Tibial artery (tissue), 4 donors: ENCODE measurements around the gene GALNT7.

Experiments used
- DNase-seq, 2 donors: peaks; one replicate each; pipeline ENCODE4 v3.0.0-alpha.2; 2019
- H3K27ac ChIP-seq, 2 donors: fragments of 200-600 bp; sonication (generic) in 1 of 2; 1 replicate in 1 of 2; 2 replicates in 1 of 2; pipeline ENCODE4 v1.5.1; 2018 to 2019; ENCODE audit warnings: mild to moderate bottlenecking in 1 of 2
- H3K27me3 ChIP-seq, 2 donors: fragments of 200-600 bp; sonication (generic) in 1 of 2; one replicate each; pipeline versions ENCODE4 v1.5.1 to v1.6.0; 2016 to 2019
- H3K36me3 ChIP-seq, 3 donors: fragments of 200-600 bp; sonication (generic) in 2 of 3; one replicate each; pipeline ENCODE4 v1.5.1; 2016 to 2019; ENCODE audit warnings: mild to moderate bottlenecking in 2 of 3
- H3K4me1 ChIP-seq, 4 donors: fragments of 200-600 bp; sonication (generic) in 2 of 4; 1 replicate in 3 of 4; 2 replicates in 1 of 4; pipeline ENCODE4 v1.5.1; 2016 to 2019
- H3K4me3 ChIP-seq, 2 donors: fragments of 200-600 bp; sonication (generic) in 1 of 2; 1 replicate in 1 of 2; 2 replicates in 1 of 2; pipeline ENCODE4 v1.5.1; 2018 to 2019; ENCODE audit warnings: mild to moderate bottlenecking in 2 of 2
- H3K9me3 ChIP-seq, 3 donors: fragments of 200-600 bp; sonication (generic) in 1 of 3; one replicate each; pipeline ENCODE4 v1.5.1; 2016 to 2019
- intact Hi-C: fragments of 100-400 bp; cut with DNase I; formaldehyde crosslinking; loops from one replicate; pipeline ENCODE4 v1.15.0; 2023; ENCODE audit warnings: low total_unique reads
- TF ChIP-seq, protein P1 (sequence below), 2 experiments: fragments of 200-600 bp in 1 of 2; fragments of 450-650 bp in 1 of 2; IDR thresholded peaks; one replicate each; pipeline ENCODE4 v1.5.1; 2017 to 2019; ENCODE audit warnings: antibody characterized with exemption in 2 of 2, mild to moderate bottlenecking in 1 of 2, moderate library complexity in 1 of 2

GALNT7 gene

DNA sequence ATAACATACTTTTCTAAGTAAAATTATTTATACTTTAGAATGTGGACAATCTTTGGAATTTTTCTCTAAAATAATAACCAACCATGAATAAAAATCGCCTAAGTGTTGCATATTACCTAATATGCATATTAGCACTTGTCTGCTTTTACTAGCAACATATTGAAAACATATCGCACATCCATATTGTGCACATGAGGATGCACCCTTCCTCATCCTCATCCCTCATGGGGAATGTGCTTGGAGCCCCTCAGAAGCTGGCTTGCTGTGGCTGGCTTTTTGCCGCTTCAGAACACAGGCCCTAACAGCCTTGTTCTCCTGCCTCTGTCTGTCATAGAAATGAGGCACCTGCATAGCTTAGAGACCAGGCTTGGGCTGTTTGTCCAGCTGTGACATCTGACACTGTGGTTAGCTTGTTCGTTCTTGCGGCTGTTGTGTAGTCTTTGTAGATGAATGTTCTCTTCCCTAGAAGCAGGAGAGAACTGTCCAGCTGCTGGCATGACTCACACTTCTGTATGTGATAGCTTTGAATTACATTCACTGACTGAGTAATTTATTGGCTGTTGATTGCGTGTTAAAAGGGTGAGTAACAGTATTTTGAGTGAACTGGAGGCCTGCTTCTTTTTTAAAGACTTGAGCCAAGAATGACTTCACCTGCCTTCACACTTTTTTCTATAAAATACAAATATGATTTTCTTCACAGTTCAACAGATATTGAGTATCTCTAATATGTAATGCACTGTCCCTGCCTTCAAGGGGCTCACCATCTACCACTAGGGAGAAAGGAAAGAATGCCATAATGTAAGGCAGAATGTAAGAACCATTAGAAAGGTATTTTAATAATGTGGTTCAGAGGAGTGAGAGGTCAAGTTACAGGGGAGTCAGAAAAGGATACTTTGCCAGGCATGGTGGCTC, 83.7 kb downstream of the GALNT7 start:
- DNase-seq = peak in 1 of 2 donors; percentile 66
- no peak overlapping the region for H3K4me3 ChIP-seq
- H3K27me3 ChIP-seq = no peaks in the 10 kb centered on the region
- intact Hi-C loops = no loop called here
- no peaks in the 10 kb centered on the region for H3K9me3 ChIP-seq
- no peak overlapping the region for H3K27ac ChIP-seq
- TF ChIP-seq, protein P1, sequence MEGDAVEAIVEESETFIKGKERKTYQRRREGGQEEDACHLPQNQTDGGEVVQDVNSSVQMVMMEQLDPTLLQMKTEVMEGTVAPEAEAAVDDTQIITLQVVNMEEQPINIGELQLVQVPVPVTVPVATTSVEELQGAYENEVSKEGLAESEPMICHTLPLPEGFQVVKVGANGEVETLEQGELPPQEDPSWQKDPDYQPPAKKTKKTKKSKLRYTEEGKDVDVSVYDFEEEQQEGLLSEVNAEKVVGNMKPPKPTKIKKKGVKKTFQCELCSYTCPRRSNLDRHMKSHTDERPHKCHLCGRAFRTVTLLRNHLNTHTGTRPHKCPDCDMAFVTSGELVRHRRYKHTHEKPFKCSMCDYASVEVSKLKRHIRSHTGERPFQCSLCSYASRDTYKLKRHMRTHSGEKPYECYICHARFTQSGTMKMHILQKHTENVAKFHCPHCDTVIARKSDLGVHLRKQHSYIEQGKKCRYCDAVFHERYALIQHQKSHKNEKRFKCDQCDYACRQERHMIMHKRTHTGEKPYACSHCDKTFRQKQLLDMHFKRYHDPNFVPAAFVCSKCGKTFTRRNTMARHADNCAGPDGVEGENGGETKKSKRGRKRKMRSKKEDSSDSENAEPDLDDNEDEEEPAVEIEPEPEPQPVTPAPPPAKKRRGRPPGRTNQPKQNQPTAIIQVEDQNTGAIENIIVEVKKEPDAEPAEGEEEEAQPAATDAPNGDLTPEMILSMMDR (IDR thresholded peaks at IDR 0.05) = no peak
- peaks cover 0 to 14% (median 8%) of the 10 kb centered on the region in 4 donors for H3K4me1 ChIP-seq
- H3K36me3 ChIP-seq = peaks cover 0 to 6% (median 0%) of the 10 kb centered on the region in 3 donors

DNA sequence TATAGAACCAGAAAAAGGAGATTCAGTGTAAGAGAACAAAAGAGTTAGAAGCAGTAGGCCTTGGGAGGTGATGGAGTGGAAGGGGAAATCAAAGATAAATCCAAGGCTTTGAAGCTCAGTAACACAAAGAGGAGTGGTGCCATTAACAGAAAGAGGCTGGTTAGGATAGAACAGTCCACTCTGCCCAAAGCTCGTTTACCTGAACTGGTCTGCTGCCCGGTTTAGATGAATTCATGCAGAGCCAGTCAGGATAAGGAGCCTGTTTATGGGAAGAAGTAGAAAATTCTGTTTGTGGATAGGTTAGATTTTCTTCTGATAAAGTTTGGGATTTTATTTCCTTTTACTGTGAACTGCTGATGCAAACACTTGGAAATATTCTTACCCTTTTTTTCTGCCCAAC, 85.0 kb downstream of the GALNT7 start:
- H3K27ac ChIP-seq = no peak overlapping the region
- H3K9me3 ChIP-seq = no peaks in the 10 kb centered on the region
- H3K36me3 ChIP-seq = no peaks in the 10 kb centered on the region
- intact Hi-C loops = no loop called here
- H3K4me1 ChIP-seq = peaks cover 0 to 14% (median 8%) of the 10 kb centered on the region in 4 donors
- H3K27me3 ChIP-seq = no peaks in the 10 kb centered on the region
- TF ChIP-seq, protein P1 (IDR thresholded peaks at IDR 0.05) = no peak
- no peak overlapping the region for H3K4me3 ChIP-seq
- DNase-seq = no peak

DNA sequence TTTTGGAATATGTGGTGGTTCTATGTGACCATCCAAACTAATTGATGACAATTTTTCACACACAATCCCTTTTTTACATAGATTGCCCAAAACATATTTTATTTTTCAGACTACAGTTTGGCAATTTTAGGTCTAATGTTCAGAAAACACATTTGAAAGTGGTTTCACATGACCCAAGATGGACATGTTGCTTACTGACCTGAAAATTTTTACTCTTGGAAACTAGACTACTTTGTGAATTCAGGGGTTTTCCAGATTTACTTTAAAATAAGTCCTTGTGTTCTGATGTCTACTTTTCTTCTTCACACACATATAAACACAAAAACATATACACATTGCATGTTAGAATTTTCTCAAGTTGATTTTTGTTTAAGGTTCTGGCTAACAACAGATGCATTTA, 86.0 kb downstream of the GALNT7 start:
- DNase-seq = no peak
- Histone ChIP-seq H3K4me3 (no peak overlapping the region), H3K36me3 (no peaks in the 10 kb centered on the region), H3K9me3 (no peaks in the 10 kb centered on the region), H3K4me1 (peaks cover 0 to 14% (median 8%) of the 10 kb centered on the region in 4 donors), H3K27ac (no peak overlapping the region), H3K27me3 (no peaks in the 10 kb centered on the region)
- intact Hi-C loops = loop anchor here (5.0 kb wide), 1 partner anchor 227 kb away; no protein-coding TSS in a partner anchor
- TF ChIP-seq, protein P1 (IDR thresholded peaks at IDR 0.05) = no peak

DNA sequence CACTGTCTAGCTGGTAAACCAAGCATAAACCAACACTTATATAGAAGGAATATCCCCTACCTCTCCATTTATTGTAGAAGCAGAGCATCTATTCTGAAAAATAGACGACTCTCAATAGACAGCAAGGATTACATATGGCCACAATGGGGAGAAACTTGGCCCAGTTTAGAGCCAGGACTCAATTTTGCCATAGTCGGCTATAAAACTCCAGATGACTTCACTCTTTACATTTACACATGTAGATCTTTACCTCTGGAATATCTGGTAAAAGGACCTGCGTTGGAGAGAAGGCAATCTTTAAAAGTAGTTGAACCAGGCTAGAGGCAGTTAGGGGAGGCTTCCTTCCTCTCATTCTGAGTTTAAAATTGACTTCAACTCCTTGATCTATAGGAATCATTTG, 88.2 kb downstream of the GALNT7 start:
- Histone ChIP-seq H3K4me1 (peaks cover 0 to 11% (median 6%) of the 10 kb centered on the region in 4 donors), H3K4me3 (no peak overlapping the region), H3K27ac (no peak overlapping the region), H3K27me3 (no peaks in the 10 kb centered on the region), H3K36me3 (no peaks in the 10 kb centered on the region), H3K9me3 (no peaks in the 10 kb centered on the region)
- no peak for DNase-seq
- TF ChIP-seq, protein P1 (IDR thresholded peaks at IDR 0.05) = no peak
- intact Hi-C loops = loop anchor here (5.0 kb wide), 1 partner anchor 230 kb away; no protein-coding TSS in a partner anchor

DNA sequence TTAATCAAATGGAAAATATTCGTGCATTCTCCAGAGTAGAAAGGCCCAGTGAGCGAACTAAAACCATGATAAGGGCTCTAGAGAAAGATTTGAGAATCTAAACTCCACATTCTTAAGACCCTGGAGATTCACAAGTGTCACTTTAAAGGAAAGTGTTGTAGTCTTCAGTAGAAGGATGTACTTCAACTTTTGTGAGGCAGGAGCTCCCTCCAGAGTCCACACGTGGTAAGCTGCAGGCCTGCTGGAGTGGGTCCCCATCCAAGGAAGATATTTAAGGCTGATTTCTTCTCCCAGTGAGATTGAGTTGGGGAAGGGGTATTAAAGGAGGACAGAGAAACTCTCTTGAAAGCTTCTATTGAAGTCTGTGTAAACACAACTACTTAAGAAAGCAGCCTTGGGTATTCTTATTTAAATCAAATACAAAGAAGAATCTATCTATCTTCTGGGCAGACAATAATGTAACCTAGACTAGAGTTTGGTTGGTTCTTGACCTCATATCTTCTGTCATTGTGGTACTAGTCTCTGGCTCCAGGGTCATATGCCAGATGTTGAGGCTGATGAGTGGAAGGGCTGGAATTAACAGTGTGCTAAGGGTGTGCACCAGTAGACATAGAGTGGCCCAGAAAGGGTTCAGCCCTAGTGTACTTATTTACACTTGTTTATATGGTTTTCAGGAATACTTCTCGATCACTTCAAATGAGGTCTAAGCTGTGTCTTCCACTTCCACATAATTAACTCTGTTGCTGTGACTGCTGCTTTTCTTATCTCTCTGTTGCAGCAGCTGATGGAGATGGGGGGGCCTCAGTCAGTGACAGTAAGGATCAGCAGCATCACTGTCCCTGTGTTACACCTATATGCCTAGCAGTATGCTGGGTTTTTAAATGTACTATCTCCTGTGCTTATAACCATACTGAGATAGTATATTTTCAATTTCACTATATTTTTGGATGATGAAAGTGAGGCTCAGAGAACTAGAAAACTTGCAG, 89.4 kb downstream of the GALNT7 start:
- no peak overlapping the region for H3K4me3 ChIP-seq
- no peaks in the 10 kb centered on the region for H3K36me3 ChIP-seq
- intact Hi-C loops = loop anchor here (5.0 kb wide), 1 partner anchor 231 kb away; no protein-coding TSS in a partner anchor
- peak; percentile 48 to 72 for DNase-seq
- no peaks in the 10 kb centered on the region for H3K9me3 ChIP-seq
- H3K27ac ChIP-seq = no peak overlapping the region
- no peaks in the 10 kb centered on the region for H3K27me3 ChIP-seq
- H3K4me1 ChIP-seq = no peaks in the 10 kb centered on the region
- TF ChIP-seq, protein P1 (IDR thresholded peaks at IDR 0.05) = peak; percentile 63 to 69
